Esophagus squamous epithelium (tissue), 5 donors: Measurements from ENCODE around the gene RAB30. TPM values are rescaled to one million over a fixed set of nuclear protein-coding genes. Genes with fewer than 3 reads are reported as not detected.
A peak's percentile ranks its signal among the peaks of the same experiment; 100 is the strongest.

Experiments
- DNase-seq: peaks from one replicate; lab custom pipeline; 2025; lab: John Stamatoyannopoulos, UW
- H3K27ac ChIP-seq, 4 donors: fragments of 200-600 bp; sonication (generic); one replicate each; pipeline ENCODE4 v1.5.1; 2016 to 2019; ENCODE audit warnings: mild to moderate bottlenecking in 1 of 4
- H3K27me3 ChIP-seq, 4 donors: fragments of 200-600 bp; sonication (generic); 1 replicate in 3 of 4; 2 replicates in 1 of 4; pipeline versions ENCODE4 v1.5.1 to v1.6.0; 2017 to 2021; ENCODE audit warnings: antibody characterized with exemption in 1 of 4
- H3K36me3 ChIP-seq, 3 donors: fragments of 200-600 bp; sonication (generic); one replicate each; pipeline ENCODE4 v1.5.1; 2016 to 2019
- H3K4me1 ChIP-seq, 3 donors: fragments of 200-600 bp; sonication (generic); one replicate each; pipeline ENCODE4 v1.5.1; 2017 to 2019
- H3K4me3 ChIP-seq, 4 donors: fragments of 200-600 bp; sonication (generic); 1 replicate in 3 of 4; 2 replicates in 1 of 4; pipeline ENCODE4 v1.5.1; 2016 to 2019; ENCODE audit warnings: mild to moderate bottlenecking in 2 of 4, moderate library complexity in 1 of 4
- H3K9me3 ChIP-seq, 3 donors: fragments of 200-600 bp; sonication (generic); one replicate each; pipeline ENCODE4 v1.5.1; 2016 to 2019
- POLR2A ChIP-seq, 4 donors: fragments of 450-650 bp; IDR thresholded peaks; one replicate each; pipeline ENCODE4 v1.6.1; 2017; ENCODE audit warnings: antibody characterized with exemption in 4 of 4, mild to moderate bottlenecking in 4 of 4, moderate library complexity in 3 of 4
- WGBS, 2 donors: methylation state at CpG; one replicate each; pipeline ENCODE4 v1.1.5; 2018; 5-methylcytosine and 5-hydroxymethylcytosine counted together
- intact Hi-C: fragments of 100-400 bp; cut with DNase I; formaldehyde crosslinking; loops from one replicate; pipeline ENCODE4 v1.15.0; 2022
- total RNA-seq, 4 donors: library from RNA; depleted of rRNA; stranded (reverse); fragments of >200 nt; gene quantifications; one replicate each; pipeline ENCODE4 v1.1.0, GENCODE V29; 2016
- TF ChIP-seq, protein P1 (sequence below), 6 experiments: fragments of 450-650 bp in 4 of 6; fragments of 200-600 bp in 2 of 6; sonication (generic) in 2 of 6; IDR thresholded peaks; one replicate each; pipeline ENCODE4 v1.5.1; 2016 to 2019; ENCODE audit warnings: antibody characterized with exemption in 6 of 6, mild to moderate bottlenecking in 4 of 6, moderate library complexity in 4 of 6
- donor health status: DM: yes; HTN: yes; CAD: no.

Gene RAB30
- total RNA-seq, 4 donors from 2014 or later: 2.2 to 8.7 (median 6.0) TPM

DNA sequence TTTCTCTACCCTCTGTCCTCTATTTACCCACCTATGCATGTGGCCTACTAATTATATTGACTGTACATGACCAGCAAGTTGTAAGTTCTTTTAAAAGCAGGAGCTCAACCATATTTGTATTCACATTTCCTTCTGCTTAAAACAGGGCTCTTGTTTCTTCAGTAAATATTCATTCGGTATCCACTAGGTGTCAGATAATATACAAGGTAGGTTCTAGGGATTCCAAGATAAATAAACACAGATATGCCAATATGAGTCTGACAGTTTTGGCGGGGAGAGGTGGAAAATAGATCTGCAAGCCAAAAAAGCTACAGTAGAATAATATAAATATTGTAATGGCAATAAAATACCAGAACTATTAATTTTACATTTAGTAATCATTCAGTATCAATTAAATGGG lies 15.3 kb upstream of the RAB30 start:
- Histone ChIP-seq H3K4me1 (peaks cover 0 to 22% (median 0%) of the 10 kb centered on the region in 3 donors), H3K4me3 (no peak overlapping the region), H3K9me3 (no peaks in the 10 kb centered on the region), H3K36me3 (peaks cover 0 to under 1% (median 0%) of the 10 kb centered on the region in 3 donors), H3K27me3 (no peaks in the 10 kb centered on the region), H3K27ac (no peak overlapping the region)
- no peak for DNase-seq
- TF ChIP-seq POLR2A (IDR thresholded peaks at IDR 0.05): no peak
- TF ChIP-seq, protein P1, sequence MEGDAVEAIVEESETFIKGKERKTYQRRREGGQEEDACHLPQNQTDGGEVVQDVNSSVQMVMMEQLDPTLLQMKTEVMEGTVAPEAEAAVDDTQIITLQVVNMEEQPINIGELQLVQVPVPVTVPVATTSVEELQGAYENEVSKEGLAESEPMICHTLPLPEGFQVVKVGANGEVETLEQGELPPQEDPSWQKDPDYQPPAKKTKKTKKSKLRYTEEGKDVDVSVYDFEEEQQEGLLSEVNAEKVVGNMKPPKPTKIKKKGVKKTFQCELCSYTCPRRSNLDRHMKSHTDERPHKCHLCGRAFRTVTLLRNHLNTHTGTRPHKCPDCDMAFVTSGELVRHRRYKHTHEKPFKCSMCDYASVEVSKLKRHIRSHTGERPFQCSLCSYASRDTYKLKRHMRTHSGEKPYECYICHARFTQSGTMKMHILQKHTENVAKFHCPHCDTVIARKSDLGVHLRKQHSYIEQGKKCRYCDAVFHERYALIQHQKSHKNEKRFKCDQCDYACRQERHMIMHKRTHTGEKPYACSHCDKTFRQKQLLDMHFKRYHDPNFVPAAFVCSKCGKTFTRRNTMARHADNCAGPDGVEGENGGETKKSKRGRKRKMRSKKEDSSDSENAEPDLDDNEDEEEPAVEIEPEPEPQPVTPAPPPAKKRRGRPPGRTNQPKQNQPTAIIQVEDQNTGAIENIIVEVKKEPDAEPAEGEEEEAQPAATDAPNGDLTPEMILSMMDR (IDR thresholded peaks at IDR 0.05): peak in 3 of 6 experiments; percentile 27 to 53 (median 42)
- 9 to 14% methylated on average over 2 of the region's 2 CpGs for WGBS, 2 donors
- intact Hi-C loops: no loop called here

DNA sequence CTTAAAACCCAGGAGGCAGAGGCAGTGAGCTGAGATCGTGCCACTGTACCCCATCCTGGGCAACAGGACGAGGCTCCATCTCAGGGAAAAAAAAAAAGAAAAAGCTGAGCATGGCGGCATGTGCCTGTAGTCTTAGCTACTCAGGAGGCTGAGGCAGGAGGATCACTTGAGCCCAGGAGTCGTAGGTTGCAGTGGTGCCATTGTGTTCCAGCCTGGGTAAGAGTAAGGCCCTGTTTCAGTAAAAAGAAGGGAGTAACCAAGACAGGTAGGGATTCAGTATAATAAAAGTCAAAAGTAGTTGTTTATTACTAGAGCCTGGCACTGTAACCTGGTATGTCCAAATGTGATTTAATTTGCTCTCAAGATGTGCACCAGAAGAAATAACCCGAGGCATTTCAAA lies 8.1 kb upstream of the RAB30 start:
- Histone ChIP-seq H3K4me1 (peaks cover 0 to 9% (median 3%) of the 10 kb centered on the region in 3 donors), H3K36me3 (peaks cover 0 to 29% (median 0%) of the 10 kb centered on the region in 3 donors), H3K4me3 (no peak overlapping the region), H3K27ac (no peak overlapping the region), H3K27me3 (no peaks in the 10 kb centered on the region), H3K9me3 (no peaks in the 10 kb centered on the region)
- intact Hi-C loops: loop anchor here (10.0 kb wide), 1 partner anchor 85 kb away; no protein-coding TSS in a partner anchor
- no peak for TF ChIP-seq POLR2A (IDR thresholded peaks at IDR 0.05)
- TF ChIP-seq, protein P1 (IDR thresholded peaks at IDR 0.05): no peak
- 83 to 92% methylated on average over 5 of the region's 5 CpGs for WGBS, 2 donors
- DNase-seq: no peak

DNA sequence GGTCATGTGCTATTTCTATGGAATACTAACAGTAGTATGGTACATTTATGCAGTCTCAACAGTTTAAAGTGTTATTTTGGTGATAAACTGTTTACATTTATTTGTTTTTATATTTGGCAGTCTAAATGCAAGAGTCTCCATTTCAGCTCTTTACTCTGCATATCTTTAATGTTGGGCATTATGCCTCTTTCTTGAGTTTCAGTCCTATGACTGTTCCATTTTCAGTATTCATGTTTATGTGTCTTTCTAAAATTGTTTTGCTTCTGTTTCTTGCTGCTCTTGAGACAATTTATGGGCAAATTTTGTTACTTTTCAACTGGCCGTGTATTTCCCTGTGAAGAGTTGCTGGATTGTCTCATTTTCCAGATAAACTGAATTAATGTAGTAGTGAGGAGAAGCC lies 6.6 kb upstream of the RAB30 start:
- Histone ChIP-seq H3K4me3 (no peak overlapping the region), H3K27ac (no peak overlapping the region), H3K27me3 (no peaks in the 10 kb centered on the region), H3K9me3 (no peaks in the 10 kb centered on the region), H3K4me1 (peaks cover 6 to 25% (median 13%) of the 10 kb centered on the region in 3 donors), H3K36me3 (peaks cover 0 to 38% (median 0%) of the 10 kb centered on the region in 3 donors)
- intact Hi-C loops: loop anchor here (10.0 kb wide), 1 partner anchor 87 kb away; no protein-coding TSS in a partner anchor
- no peak for DNase-seq
- no peak for TF ChIP-seq POLR2A (IDR thresholded peaks at IDR 0.05)
- TF ChIP-seq, protein P1 (IDR thresholded peaks at IDR 0.05): no peak
- WGBS, 2 donors: 78 to 94% methylated on average over 1 of the region's 1 CpG

DNA sequence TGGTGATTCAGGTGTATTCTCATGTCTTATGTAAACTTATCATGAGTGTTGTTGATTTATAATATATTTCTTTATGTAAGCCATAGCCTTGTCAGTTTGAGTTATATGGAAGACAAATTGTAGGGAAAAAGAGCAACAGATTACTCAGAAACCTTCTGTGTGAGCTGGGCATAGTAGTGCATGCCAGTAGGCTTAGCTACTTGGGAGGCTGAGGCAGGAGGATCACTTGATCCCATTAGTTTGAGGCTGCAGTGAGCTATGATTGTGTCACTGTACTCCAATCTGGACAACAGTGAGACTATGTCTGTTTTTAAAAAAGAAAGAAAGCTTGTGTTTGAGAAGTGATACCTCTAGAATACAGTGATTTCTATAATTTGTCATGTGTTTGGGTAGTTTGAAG lies 2.2 kb upstream of the RAB30 start:
- Histone ChIP-seq H3K27me3 (no peaks in the 10 kb centered on the region), H3K27ac (no peak overlapping the region), H3K4me3 (peak overlapping the region in 1 of 4 donors; percentile 91), H3K36me3 (peaks cover 0 to 32% (median 0%) of the 10 kb centered on the region in 3 donors), H3K9me3 (no peaks in the 10 kb centered on the region), H3K4me1 (peaks cover 13 to 59% (median 30%) of the 10 kb centered on the region in 3 donors)
- DNase-seq: no peak
- TF ChIP-seq POLR2A (IDR thresholded peaks at IDR 0.05): no peak
- TF ChIP-seq, protein P1 (IDR thresholded peaks at IDR 0.05): no peak
- intact Hi-C loops: loop anchor here (10.0 kb wide), 1 partner anchor 91 kb away; no protein-coding TSS in a partner anchor

DNA sequence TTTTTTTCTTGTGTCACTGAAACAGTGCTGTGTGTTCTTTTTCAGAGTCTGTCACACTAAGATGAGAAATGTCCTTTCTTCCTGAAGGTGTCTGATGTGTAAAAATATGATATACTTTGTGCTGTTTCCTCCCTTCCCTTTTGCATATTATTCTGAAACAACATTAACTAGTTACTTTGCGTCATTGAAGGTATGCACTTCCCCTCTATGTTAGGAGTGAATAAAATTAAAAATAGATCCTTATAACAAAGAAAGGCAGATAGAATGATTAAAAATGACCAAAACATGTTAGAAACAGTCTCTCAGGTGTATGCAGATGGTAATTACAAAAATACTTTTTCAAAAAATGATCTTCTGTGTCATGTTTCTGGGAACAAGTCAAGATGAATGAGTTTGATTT lies 1.6 kb upstream of the RAB30 start:
- DNase-seq: no peak
- WGBS, 2 donors: 53 to 70% methylated on average over 1 of the region's 1 CpG
- Histone ChIP-seq H3K4me3 (peak overlapping the region; percentile 56 to 91 (median 71)), H3K36me3 (peaks cover 0 to 29% (median 0%) of the 10 kb centered on the region in 3 donors), H3K9me3 (no peaks in the 10 kb centered on the region), H3K27me3 (no peaks in the 10 kb centered on the region), H3K4me1 (peaks cover 13 to 64% (median 31%) of the 10 kb centered on the region in 3 donors), H3K27ac (peak overlapping the region in 3 of 4 donors; percentile 93 to 95 (median 94))
- intact Hi-C loops: loop anchor here (10.0 kb wide), 1 partner anchor 92 kb away; no protein-coding TSS in a partner anchor
- no peak for TF ChIP-seq POLR2A (IDR thresholded peaks at IDR 0.05)
- TF ChIP-seq, protein P1 (IDR thresholded peaks at IDR 0.05): no peak
